GM19193 (cell line): ENCODE data around the gene AEN.

Source experiments
- POLR2A ChIP-seq: IDR thresholded peaks from 4 replicates; pipeline ENCODE4 v1.6.1; 2011; ENCODE audit not compliant: insufficient read depth, insufficient read length; ENCODE audit errors: extremely low read depth

AEN gene

GRCh38 chr15:88624156-88624970, 3.2 kb downstream of the AEN start:
- no peak for TF ChIP-seq POLR2A

- TF ChIP-seq POLR2A: no peak
Measured at GRCh38 chr15:88624971-88625490, 3.9 kb downstream of the AEN start.

GRCh38 chr15:88625943-88626741, 5.0 kb downstream of the AEN start:
- TF ChIP-seq POLR2A: peak; percentile 24

- no peak for TF ChIP-seq POLR2A
Measured at GRCh38 chr15:88627463-88627862, 6.3 kb downstream of the AEN start.

- TF ChIP-seq POLR2A: peak; percentile 14
Measured at GRCh38 chr15:88628018-88628654, 7.0 kb downstream of the AEN start.

- TF ChIP-seq POLR2A: no peak
Measured at GRCh38 chr15:88629071-88629470, 7.9 kb downstream of the AEN start.

GRCh38 chr15:88630141-88630721, 9.1 kb downstream of the AEN start:
- TF ChIP-seq POLR2A: no peak

GRCh38 chr15:88630798-88631463, 9.8 kb downstream of the AEN start:
- no peak for TF ChIP-seq POLR2A

GRCh38 chr15:88631464-88632028, 10.4 kb downstream of the AEN start:
- peak; percentile 22 for TF ChIP-seq POLR2A

- TF ChIP-seq POLR2A: no peak
Measured at GRCh38 chr15:88634449-88634848, 13.3 kb downstream of the AEN start.

GRCh38 chr15:88635318-88635717, 14.2 kb downstream of the AEN start:
- TF ChIP-seq POLR2A: no peak

- peak; percentile 30 for TF ChIP-seq POLR2A
Measured at GRCh38 chr15:88636050-88636449, 14.9 kb downstream of the AEN start.

GRCh38 chr15:88636654-88637053, 15.5 kb downstream of the AEN start:
- TF ChIP-seq POLR2A: no peak

- TF ChIP-seq POLR2A: no peak
Measured at GRCh38 chr15:88637436-88637835, 16.3 kb downstream of the AEN start.
